Heart left ventricle (tissue), 16 donors: ENCODE data around the gene SMPD3. TPM values are rescaled to one million over a fixed set of nuclear protein-coding genes. Genes with fewer than 3 reads are reported as not detected.

ENCODE experiments used
- ATAC-seq, 4 donors: fragments of 200-7000 bp; cut with Tn5 transposase; one replicate each; pipeline ENCODE4 v1.9.1; 2020 to 2022; ENCODE audit warnings: moderate library complexity in 4 of 4, mild to moderate bottlenecking in 3 of 4, moderate number of reproducible peaks in 1 of 4
- DNase-seq, 5 donors: peaks; one replicate each; pipeline ENCODE4 v3.0.0-alpha.2; 2020
- H3K27ac ChIP-seq, 12 donors: fragments of 200-600 bp; sonication (generic) in 4 of 12; one replicate each; pipeline versions ENCODE4 v1.5.0 to v1.8.0; 2016 to 2022; ENCODE audit warnings: mild to moderate bottlenecking in 2 of 12
- H3K27me3 ChIP-seq, 9 donors: fragments of 200-600 bp; sonication (generic) in 2 of 9; one replicate each; pipeline versions ENCODE4 v1.5.1 to v1.8.0; 2016 to 2022; ENCODE audit warnings: mild to moderate bottlenecking in 3 of 9
- H3K36me3 ChIP-seq, 9 donors: fragments of 200-600 bp; sonication (generic) in 2 of 9; one replicate each; pipeline versions ENCODE4 v1.5.0 to v1.8.0; 2018 to 2022; ENCODE audit warnings: mild to moderate bottlenecking in 2 of 9
- H3K4me1 ChIP-seq, 12 donors: fragments of 200-600 bp; sonication (generic) in 4 of 12; one replicate each; pipeline versions ENCODE4 v1.5.0 to v1.8.0; 2016 to 2022; ENCODE audit warnings: mild to moderate bottlenecking in 3 of 12
- H3K4me3 ChIP-seq, 12 donors: fragments of 200-600 bp; sonication (generic) in 4 of 12; one replicate each; pipeline versions ENCODE4 v1.5.0 to v1.8.0; 2017 to 2022; ENCODE audit warnings: mild to moderate bottlenecking in 9 of 12, moderate library complexity in 4 of 12
- H3K9me3 ChIP-seq, 12 donors: fragments of 200-600 bp; sonication (generic) in 4 of 12; one replicate each; pipeline versions ENCODE4 v1.5.0 to v1.8.0; 2016 to 2022; ENCODE audit warnings: mild to moderate bottlenecking in 1 of 12
- CTCF ChIP-seq, 12 donors: fragments of 200-600 bp; sonication (generic) in 4 of 12; IDR thresholded peaks; one replicate each; pipeline versions ENCODE4 v1.5.0 to v1.8.0; 2018 to 2022; ENCODE audit warnings: antibody characterized with exemption in 12 of 12, mild to moderate bottlenecking in 5 of 12
- POLR2A ChIP-seq, 2 donors: fragments of 450-650 bp; IDR thresholded peaks; one replicate each; pipeline ENCODE4 v1.6.1; 2017; ENCODE audit warnings: antibody characterized with exemption in 2 of 2, mild to moderate bottlenecking in 2 of 2, moderate library complexity in 2 of 2
- WGBS, 4 donors: extraction: QIAGEN DNeasy Blood & Tissue Kit in 2 of 4; methylation state at CpG; one replicate each; pipeline versions ENCODE4 v1.1.5 to v1.1.7; 2013 to 2018; 5-methylcytosine and 5-hydroxymethylcytosine counted together
- intact Hi-C, 10 donors: fragments of 100-400 bp; cut with DNase I; formaldehyde crosslinking; loops; one replicate each; pipeline versions ENCODE4 v1.11.1 to v1.14.2; 2022
- polyA plus RNA-seq, 2 donors: library from polyadenylated mRNA; stranded (reverse); fragments of 200-250 nt; gene quantifications; one replicate each; pipeline ENCODE4 v1.2.3, GENCODE V29; 2013
- total RNA-seq, 9 donors: library from RNA; depleted of rRNA in 2 of 9; stranded (reverse); fragments of >200 nt in 2 of 9; fragmentation: NEBNext Ultra II Directional in 3 of 9; extraction: Animal tissue kit (Norgen Biotek cat#: 25700) in 3 of 9; gene quantifications; one replicate each; pipeline versions ENCODE4 v1.1.0 to v1.2.4, GENCODE V29; 2016 to 2023
- donor health status: ischemic (EF 13 %, LVEDD 7.1; RV severe dilation, severe dysfunction).
- donor health status: healthy with polysubstance abuse.
- donor health status: DM: no; HTN: yes; CAD: no.
- donor health status: DM: no; HTN: no; CAD: no.
- donor health status: ischemic (EF 25% LVEDD 6.9; RV normal size, moderate dysfunction).
- donor health status: ischemic (EF 25% LVEDD 5.7; RV mildly dilated, moderate dysfunction).
- donor health status: healthy.
- donor health status: DM: yes; HTN: yes; CAD: no.
- donor health status: ischemic (EF 35%, LVEDD 5.7; RV mildly dilated, moderate dysfunction).
- donor health status: nonischemic (EF 11% LVEDD 7.7; RV severe dilation, severe dysfunction).
- donor health status: DM: yes; HTN: yes; CAD: no.
- donor health status: PGD.
- donor health status: ischemic (EF 29% LVEDD 5.4; RV normal size, mild dysfunction).
- donor health status: nonischemic (EF 23%, LVEDD 6.1; RV moderate dilation, normal function).

The SMPD3 gene
- total and polyA plus RNA-seq, 11 donors: 0.07 to 14.4 (median 0.17) TPM; not detected in 3

DNA sequence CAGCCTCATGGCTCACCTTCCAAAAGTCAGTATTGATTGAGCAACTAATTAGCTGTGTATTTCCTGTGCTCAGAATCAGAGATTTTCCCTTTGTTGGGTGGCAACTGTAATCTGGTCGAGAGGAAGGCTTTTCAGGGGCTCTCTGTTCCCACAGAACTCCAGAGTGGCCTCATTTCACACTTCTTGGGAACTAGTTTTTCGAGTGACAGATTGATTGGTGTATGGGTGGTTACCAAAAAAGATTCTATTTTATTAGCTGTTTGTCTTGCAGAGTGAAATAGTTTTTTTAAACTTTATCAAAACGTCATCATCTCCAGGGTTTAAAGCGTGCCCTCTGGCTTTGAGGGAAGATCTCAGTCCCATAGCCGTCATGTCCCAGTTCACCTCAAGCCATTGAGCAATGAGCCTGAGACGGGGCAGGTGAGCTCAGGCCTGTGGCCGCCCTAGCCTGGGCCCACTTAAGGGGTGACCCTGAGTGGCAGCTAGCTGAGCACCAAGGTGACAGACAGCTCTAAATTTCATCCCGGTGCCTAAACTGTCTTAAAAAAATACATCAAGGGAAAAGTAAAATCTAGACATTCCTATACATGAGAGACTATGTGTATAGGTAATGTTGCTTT is 53.0 kb downstream of the SMPD3 start:
- Histone ChIP-seq H3K4me3 (no peak overlapping the region), H3K9me3 (no peaks in the 10 kb centered on the region), H3K27ac (no peak overlapping the region), H3K4me1 (no peaks in the 10 kb centered on the region), H3K36me3 (no peaks in the 10 kb centered on the region), H3K27me3 (no peaks in the 10 kb centered on the region)
- DNase-seq (peak in 1 of 5 donors; percentile 5), ATAC-seq (no peak)
- TF ChIP-seq CTCF (IDR thresholded peaks at IDR 0.05) (no peak), POLR2A (IDR thresholded peaks at IDR 0.05) (no peak)
- 83 to 88% (median 87%) methylated on average over 8 of the region's 8 CpGs for WGBS, 4 donors
- intact Hi-C loops: loop anchor here in 2 of 10 donors (5.0 kb wide), 2 partner anchors 112 to 117 kb away; no protein-coding TSS in a partner anchor

GRCh38 chr16:68393333-68393732 is 55.0 kb downstream of the SMPD3 start:
- TF ChIP-seq CTCF (IDR thresholded peaks at IDR 0.05) (no peak), POLR2A (IDR thresholded peaks at IDR 0.05) (no peak)
- no peaks in the 10 kb centered on the region for H3K27me3 ChIP-seq
- no peak overlapping the region for H3K27ac ChIP-seq
- 81 to 88% (median 85%) methylated on average over 3 of the region's 3 CpGs for WGBS, 4 donors
- no peak overlapping the region for H3K4me3 ChIP-seq
- H3K36me3 ChIP-seq: no peaks in the 10 kb centered on the region
- intact Hi-C loops: no loop called here
- H3K4me1 ChIP-seq: no peaks in the 10 kb centered on the region
- ATAC-seq (no peak), DNase-seq (no peak)
- no peaks in the 10 kb centered on the region for H3K9me3 ChIP-seq

DNA sequence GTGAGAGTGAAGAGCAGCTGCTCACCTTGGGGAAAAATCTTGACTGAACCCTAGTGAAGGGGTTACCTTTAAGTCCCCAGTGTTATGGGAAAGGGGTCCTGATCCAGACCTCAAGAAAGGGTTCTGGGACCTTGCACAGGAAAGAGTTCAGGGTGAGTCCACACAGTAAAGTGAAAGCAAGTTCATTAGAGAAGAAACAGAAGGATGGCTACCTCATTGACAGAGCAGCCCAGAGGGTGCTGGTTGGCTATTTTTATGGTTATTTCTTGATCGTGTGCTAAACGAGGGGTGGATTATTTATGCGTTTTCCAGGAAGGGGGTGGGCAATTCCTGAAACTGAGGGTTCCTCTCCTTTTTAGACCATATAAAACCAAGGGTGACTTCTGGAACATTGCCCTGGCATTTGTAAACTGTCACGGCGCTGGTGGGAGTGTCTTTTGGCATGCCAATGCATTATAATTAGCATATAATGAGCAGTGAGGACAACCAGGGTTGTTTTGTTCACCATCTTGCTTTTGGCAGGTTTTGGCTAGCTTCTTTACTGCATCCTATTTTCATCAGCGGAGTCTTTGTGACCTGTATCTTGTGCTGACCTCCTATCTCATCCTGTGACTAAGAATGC is 58.4 kb downstream of the SMPD3 start:
- DNase-seq (no peak), ATAC-seq (no peak)
- Histone ChIP-seq H3K27me3 (no peaks in the 10 kb centered on the region), H3K4me3 (no peak overlapping the region), H3K36me3 (no peaks in the 10 kb centered on the region), H3K4me1 (no peaks in the 10 kb centered on the region), H3K27ac (no peak overlapping the region), H3K9me3 (no peaks in the 10 kb centered on the region)
- TF ChIP-seq POLR2A (IDR thresholded peaks at IDR 0.05) (no peak), CTCF (IDR thresholded peaks at IDR 0.05) (no peak)
- WGBS, 4 donors: 50 to 70% (median 63%) methylated on average over 6 of the region's 6 CpGs
- intact Hi-C loops: no loop called here

GRCh38 chr16:68389006-68389405 is 59.3 kb downstream of the SMPD3 start:
- no peak overlapping the region for H3K27ac ChIP-seq
- no peak overlapping the region for H3K4me3 ChIP-seq
- WGBS, 4 donors: 70 to 81% (median 76%) methylated on average over 4 to 8 of the region's 8 CpGs
- peak in 1 of 5 donors; percentile 33 for DNase-seq
- intact Hi-C loops: no loop called here
- no peaks in the 10 kb centered on the region for H3K27me3 ChIP-seq
- H3K36me3 ChIP-seq: no peaks in the 10 kb centered on the region
- H3K4me1 ChIP-seq: no peaks in the 10 kb centered on the region
- ATAC-seq: no peak
- TF ChIP-seq POLR2A (IDR thresholded peaks at IDR 0.05) (no peak), CTCF (IDR thresholded peaks at IDR 0.05) (no peak)
- no peaks in the 10 kb centered on the region for H3K9me3 ChIP-seq
